ENCODE data around the gene SHISAL1.

The SHISAL1 gene

DNA sequence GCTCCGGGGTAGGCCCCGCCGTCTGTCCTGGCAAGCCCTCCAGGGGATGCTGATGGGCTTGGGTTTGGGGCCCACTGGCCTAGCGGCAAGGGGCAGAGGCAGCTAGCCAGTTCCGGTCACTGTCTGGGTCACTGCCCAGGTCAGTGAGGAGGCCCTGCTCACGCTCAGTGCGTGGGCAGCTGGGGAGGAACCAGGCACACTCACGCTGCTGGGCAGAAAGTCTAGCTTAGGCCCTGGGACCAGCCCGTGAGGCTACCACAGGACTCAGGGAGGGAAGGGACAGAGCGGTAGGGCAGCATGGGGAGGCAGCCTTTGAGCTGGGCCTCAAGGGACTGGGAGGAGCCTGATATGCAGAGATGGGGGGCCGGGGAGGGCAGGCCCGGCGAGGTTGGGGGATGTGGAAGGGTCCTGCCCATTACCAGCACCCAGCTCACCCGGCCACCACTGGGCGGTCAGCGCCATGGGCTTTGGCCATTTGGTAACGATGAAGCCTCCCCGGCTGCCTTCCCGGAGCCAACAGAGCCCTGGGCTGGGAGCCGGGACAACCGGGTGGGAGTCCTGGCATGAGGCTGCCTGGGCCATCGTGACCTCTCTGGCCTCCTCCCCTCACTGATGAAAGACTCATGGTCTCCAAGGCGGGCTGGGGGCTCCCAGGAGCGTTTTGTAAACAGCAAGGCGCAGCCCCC lies 14.2 kb downstream of the SHISAL1 start:
- Histone ChIP-seq H3K9me3 (ENCODE audit: control insufficient read depth, low read length) (peaks cover 8% of the 10 kb centered on the region), H3K27ac (ENCODE audit: low read depth, low read length, severe bottlenecking) (peak overlapping the region; percentile 33), H3K4me1 (ENCODE audit: control insufficient read depth, insufficient read depth, low read length, poor library complexity, severe bottlenecking) (peaks cover 11% of the 10 kb centered on the region), H3K4me3 (ENCODE audit: extremely low read depth, insufficient read depth, low read length, poor library complexity, severe bottlenecking) (no peak overlapping the region), H3K36me3 (ENCODE audit: control insufficient read depth, insufficient read depth, low read length) (no peaks in the 10 kb centered on the region)
- 85 to 90% methylated on average over 20 to 24 of the region's 25 CpGs for WGBS, 2 experiments (ENCODE audit: insufficient coverage in 2 of 2)

DNA sequence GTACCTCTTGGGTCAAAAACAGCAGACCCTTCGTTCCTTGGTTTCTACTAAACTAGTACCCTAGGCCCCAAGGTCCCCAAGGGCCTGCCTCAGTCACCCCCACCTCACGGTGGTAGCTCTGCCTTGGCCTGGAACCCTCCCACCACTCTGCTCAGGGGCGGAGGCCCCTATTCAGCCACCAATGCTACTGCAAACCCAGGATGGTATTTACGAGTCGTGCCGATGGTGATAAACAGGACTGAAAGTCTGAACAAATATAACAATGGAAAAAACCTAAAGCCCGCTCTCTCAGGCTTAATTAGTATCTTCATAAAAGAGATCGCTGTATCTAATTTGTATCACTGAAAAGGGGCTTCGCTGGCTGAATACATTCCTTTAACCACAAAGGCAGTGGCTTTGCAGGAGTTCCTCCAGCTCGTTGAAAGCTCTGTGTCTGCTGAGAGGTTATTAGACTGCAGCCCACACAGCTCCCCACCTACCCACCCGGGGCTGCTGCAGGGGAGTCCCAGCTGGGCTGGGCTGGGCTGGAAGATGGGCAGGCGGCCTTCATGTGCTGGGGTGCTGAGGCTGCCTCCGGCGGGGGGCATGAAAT lies 15.2 kb downstream of the SHISAL1 start:
- Histone ChIP-seq H3K9me3 (ENCODE audit: control insufficient read depth, low read length) (peaks cover 8% of the 10 kb centered on the region), H3K27ac (ENCODE audit: low read depth, low read length, severe bottlenecking) (no peak overlapping the region), H3K36me3 (ENCODE audit: control insufficient read depth, insufficient read depth, low read length) (no peaks in the 10 kb centered on the region), H3K4me1 (ENCODE audit: control insufficient read depth, insufficient read depth, low read length, poor library complexity, severe bottlenecking) (peaks cover 11% of the 10 kb centered on the region), H3K4me3 (ENCODE audit: extremely low read depth, insufficient read depth, low read length, poor library complexity, severe bottlenecking) (no peak overlapping the region)
- 80 to 82% methylated on average over 8 to 10 of the region's 14 CpGs for WGBS, 2 experiments (ENCODE audit: insufficient coverage in 2 of 2)

DNA sequence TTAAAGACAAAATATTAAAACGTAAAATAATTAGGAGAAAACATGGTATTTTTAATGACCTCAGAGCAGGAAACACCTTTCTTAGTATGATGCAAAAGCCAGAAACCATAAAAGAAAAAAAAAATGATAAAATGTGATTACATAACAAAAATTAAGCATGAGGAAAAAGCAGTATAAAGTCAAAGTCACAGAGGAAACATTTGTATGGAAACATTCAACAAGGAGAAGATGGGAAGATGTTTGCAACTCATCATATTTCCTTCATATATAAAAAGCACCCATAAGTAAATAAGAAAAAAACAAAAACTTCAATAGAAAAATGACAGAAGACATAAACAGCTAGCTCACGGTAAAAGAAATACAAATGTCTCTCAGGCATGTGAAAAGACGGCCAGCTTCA lies 17.3 kb downstream of the SHISAL1 start:
- Histone ChIP-seq H3K9me3 (ENCODE audit: control insufficient read depth, low read length) (peaks cover 8% of the 10 kb centered on the region), H3K4me3 (ENCODE audit: extremely low read depth, insufficient read depth, low read length, poor library complexity, severe bottlenecking) (no peak overlapping the region), H3K36me3 (ENCODE audit: control insufficient read depth, insufficient read depth, low read length) (no peaks in the 10 kb centered on the region), H3K4me1 (ENCODE audit: control insufficient read depth, insufficient read depth, low read length, poor library complexity, severe bottlenecking) (peaks cover 20% of the 10 kb centered on the region), H3K27ac (ENCODE audit: low read depth, low read length, severe bottlenecking) (no peak overlapping the region)
- WGBS, 2 experiments (ENCODE audit: insufficient coverage in 2 of 2), result 92 to 94% methylated on average over 2 of the region's 3 CpGs

DNA sequence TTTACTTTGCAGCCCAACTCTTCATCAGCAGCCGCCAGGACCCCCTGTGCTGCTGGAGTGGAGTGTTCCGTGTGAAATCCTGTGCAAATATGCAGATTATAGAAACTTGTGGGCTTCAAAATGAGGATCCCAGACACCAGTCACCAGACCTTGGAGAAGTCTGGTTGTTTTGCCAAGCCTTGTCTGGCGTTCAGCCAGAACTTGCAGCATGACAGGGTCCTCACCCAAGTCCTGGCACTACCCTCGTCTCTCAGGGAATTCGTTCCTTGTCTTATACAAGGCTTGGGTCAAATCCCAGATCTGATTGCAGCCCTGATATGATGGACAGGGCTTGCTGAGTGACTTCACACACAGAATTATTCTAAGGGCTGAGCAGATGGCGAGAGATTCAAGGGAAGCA lies 18.9 kb downstream of the SHISAL1 start:
- Histone ChIP-seq H3K4me3 (ENCODE audit: extremely low read depth, insufficient read depth, low read length, poor library complexity, severe bottlenecking) (no peak overlapping the region), H3K4me1 (ENCODE audit: control insufficient read depth, insufficient read depth, low read length, poor library complexity, severe bottlenecking) (peaks cover 27% of the 10 kb centered on the region), H3K36me3 (ENCODE audit: control insufficient read depth, insufficient read depth, low read length) (no peaks in the 10 kb centered on the region), H3K9me3 (ENCODE audit: control insufficient read depth, low read length) (peaks cover 8% of the 10 kb centered on the region), H3K27ac (ENCODE audit: low read depth, low read length, severe bottlenecking) (no peak overlapping the region)
- 77 to 90% methylated on average over 4 to 5 of the region's 6 CpGs for WGBS, 2 experiments (ENCODE audit: insufficient coverage in 2 of 2)

DNA sequence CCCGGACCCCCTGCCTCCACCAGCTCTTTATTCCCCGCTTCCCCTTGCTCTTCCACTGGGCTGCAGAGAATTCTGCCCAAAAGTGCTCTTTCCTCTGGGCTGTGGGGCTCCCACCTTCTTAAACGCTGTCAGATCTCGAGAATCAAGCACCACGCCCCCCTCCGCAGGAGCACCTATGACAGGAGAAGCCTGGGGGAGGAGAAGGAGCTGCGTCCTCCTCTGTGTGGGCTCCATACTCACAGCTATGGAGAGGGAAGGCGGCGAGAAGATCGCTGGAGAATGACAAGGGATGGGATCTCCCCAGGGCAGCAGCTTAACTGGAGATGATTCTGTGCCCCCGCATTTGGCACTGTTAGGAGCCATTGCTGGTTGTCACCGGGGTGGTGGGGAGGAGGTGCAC lies 19.7 kb downstream of the SHISAL1 start:
- WGBS, 2 experiments (ENCODE audit: insufficient coverage in 2 of 2), result 81 to 85% methylated on average over 10 of the region's 12 CpGs
- Histone ChIP-seq H3K9me3 (ENCODE audit: control insufficient read depth, low read length) (peaks cover 8% of the 10 kb centered on the region), H3K36me3 (ENCODE audit: control insufficient read depth, insufficient read depth, low read length) (no peaks in the 10 kb centered on the region), H3K4me1 (ENCODE audit: control insufficient read depth, insufficient read depth, low read length, poor library complexity, severe bottlenecking) (peaks cover 25% of the 10 kb centered on the region), H3K27ac (ENCODE audit: low read depth, low read length, severe bottlenecking) (no peak overlapping the region), H3K4me3 (ENCODE audit: extremely low read depth, insufficient read depth, low read length, poor library complexity, severe bottlenecking) (no peak overlapping the region)

DNA sequence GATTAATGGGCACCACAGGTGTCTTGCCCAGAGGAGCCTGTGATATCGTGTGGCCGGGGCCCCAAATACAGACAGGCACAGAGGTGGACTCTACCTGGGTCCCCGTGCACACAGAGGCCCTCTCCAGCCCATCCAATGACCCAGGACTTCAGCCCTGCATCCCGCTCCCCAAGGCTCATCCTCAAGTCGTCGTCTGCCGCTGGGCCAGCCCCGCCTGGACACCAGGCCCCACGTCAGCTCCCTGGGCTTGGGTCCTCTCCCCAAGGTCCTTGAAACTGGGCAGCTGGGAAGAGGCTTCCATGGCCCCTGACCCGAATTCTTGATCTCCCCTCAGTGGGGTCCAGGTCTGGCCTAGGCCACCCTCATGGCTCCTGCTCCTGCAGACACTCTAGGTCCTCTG lies 20.2 kb downstream of the SHISAL1 start:
- H3K27ac ChIP-seq (ENCODE audit: low read depth, low read length, severe bottlenecking), result no peak overlapping the region

DNA sequence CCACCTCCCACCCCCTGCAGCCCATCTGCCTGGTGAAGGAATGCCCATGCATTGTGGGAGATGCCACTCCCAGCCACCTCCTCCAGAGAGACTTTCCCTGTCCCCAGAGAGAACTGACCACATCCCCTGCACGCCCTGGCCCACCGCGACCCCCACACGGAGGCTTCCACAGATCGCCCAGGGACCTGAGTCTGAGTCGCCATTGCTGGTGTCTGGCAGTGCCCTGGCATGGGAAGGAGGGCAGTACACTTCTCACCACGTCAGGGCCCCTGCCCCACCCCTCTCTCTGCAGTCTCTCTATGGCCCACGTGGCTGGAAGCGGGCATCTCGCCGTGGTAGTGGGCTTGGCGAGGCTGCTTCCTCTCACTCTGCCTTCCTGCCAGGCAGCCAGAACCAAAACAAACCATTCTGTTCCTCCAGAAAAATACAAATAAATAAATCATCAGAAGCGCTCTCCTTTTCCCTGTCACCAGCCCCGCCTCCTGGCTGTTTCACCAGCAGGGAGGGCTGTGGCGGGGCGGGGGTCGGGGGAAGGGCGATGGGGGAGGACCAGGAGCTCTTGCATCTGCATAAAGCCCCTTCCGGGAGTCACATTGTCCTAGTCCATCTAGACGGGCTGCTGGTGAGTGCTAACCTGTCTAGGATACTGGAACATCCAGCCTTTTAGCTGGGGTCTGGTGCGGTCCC lies 20.9 kb downstream of the SHISAL1 start:
- WGBS, 2 experiments (ENCODE audit: insufficient coverage in 2 of 2), result 61 to 74% methylated on average over 13 of the region's 21 CpGs
- H3K9me3 ChIP-seq (ENCODE audit: control insufficient read depth, low read length), result peaks cover 8% of the 10 kb centered on the region
- H3K36me3 ChIP-seq (ENCODE audit: control insufficient read depth, insufficient read depth, low read length), result no peaks in the 10 kb centered on the region
- peaks cover 23% of the 10 kb centered on the region for H3K4me1 ChIP-seq (ENCODE audit: control insufficient read depth, insufficient read depth, low read length, poor library complexity, severe bottlenecking)
- peak overlapping the region; percentile 23 for H3K27ac ChIP-seq (ENCODE audit: low read depth, low read length, severe bottlenecking)
- no peak overlapping the region for H3K4me3 ChIP-seq (ENCODE audit: extremely low read depth, insufficient read depth, low read length, poor library complexity, severe bottlenecking)

More for the DNA sequence above, 20.2 kb downstream of the SHISAL1 start:
- Histone ChIP-seq H3K9me3 (ENCODE audit: control insufficient read depth, low read length) (peaks cover 8% of the 10 kb centered on the region), H3K36me3 (ENCODE audit: control insufficient read depth, insufficient read depth, low read length) (no peaks in the 10 kb centered on the region), H3K4me3 (ENCODE audit: extremely low read depth, insufficient read depth, low read length, poor library complexity, severe bottlenecking) (no peak overlapping the region), H3K4me1 (ENCODE audit: control insufficient read depth, insufficient read depth, low read length, poor library complexity, severe bottlenecking) (peaks cover 22% of the 10 kb centered on the region)
- WGBS, 2 experiments (ENCODE audit: insufficient coverage in 2 of 2), result 89 to 92% methylated on average over 10 of the region's 10 CpGs

DNA sequence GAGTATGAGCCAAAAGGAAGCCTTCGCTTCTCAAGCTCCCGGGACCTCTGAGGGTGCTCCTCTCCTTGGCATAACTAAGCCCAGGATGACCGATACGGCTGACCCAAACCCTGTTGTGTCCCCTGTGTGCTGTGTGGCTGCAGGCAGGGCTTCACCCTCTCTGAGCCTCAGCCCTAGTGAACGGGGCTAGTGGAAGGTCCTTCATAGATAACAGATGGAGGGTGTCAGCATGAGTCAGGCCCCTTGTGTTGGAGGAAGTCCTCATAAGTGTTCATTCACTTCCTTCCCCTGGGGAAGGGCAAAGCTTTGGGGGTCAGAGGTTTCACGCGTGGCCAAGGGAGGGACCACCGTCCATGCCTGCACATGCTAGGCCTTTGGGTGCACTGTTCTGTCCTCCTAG lies 21.5 kb downstream of the SHISAL1 start:
- peak overlapping the region; percentile 23 for H3K27ac ChIP-seq (ENCODE audit: low read depth, low read length, severe bottlenecking)
- 91 to 100% methylated on average over 5 of the region's 8 CpGs for WGBS, 2 experiments (ENCODE audit: insufficient coverage in 2 of 2)
- no peak overlapping the region for H3K4me3 ChIP-seq (ENCODE audit: extremely low read depth, insufficient read depth, low read length, poor library complexity, severe bottlenecking)
- no peaks in the 10 kb centered on the region for H3K36me3 ChIP-seq (ENCODE audit: control insufficient read depth, insufficient read depth, low read length)
- peaks cover 8% of the 10 kb centered on the region for H3K9me3 ChIP-seq (ENCODE audit: control insufficient read depth, low read length)
- H3K4me1 ChIP-seq (ENCODE audit: control insufficient read depth, insufficient read depth, low read length, poor library complexity, severe bottlenecking), result peaks cover 29% of the 10 kb centered on the region

DNA sequence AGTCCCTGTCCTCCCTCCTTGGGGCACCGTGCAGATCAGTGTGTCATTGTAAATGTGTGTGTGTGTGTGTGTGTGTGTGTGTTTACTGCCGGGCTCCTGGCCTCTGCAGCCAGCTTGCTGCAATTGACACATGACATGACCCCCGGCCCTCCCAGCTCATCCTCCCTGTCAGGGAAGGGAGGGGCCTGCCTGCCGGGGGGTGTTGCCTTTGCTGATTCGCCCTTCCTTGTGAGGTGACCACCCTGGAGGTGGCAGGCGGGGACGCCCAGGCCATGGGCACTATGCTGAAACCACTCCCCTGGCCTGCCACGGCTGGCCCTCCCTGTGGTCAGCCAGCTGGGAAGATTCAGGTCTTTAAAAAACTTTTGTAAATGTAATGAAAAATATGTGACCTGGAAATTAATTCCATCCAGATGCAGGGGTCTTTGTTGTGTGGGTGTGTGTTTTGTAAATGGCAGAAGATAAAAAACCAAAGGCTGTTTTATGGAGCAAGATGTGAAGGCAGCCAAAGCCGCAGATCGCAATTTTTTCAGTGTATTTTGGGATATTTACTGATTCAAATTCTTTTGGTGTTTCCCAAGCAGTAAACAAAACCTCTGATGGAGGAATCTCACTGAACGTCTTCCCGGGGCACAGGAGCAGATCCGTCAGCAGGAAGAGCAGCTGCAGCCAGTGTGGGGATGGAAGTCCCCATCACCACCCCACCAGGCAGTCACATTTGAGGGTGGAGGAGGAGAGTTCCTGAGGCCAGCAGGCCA lies 23.2 kb downstream of the SHISAL1 start:
- Histone ChIP-seq H3K4me3 (ENCODE audit: extremely low read depth, insufficient read depth, low read length, poor library complexity, severe bottlenecking) (no peak overlapping the region), H3K4me1 (ENCODE audit: control insufficient read depth, insufficient read depth, low read length, poor library complexity, severe bottlenecking) (peaks cover 30% of the 10 kb centered on the region), H3K9me3 (ENCODE audit: control insufficient read depth, low read length) (peaks cover 8% of the 10 kb centered on the region), H3K36me3 (ENCODE audit: control insufficient read depth, insufficient read depth, low read length) (no peaks in the 10 kb centered on the region), H3K27ac (ENCODE audit: low read depth, low read length, severe bottlenecking) (no peak overlapping the region)
- 45 to 52% methylated on average over 7 to 10 of the region's 13 CpGs for WGBS, 2 experiments (ENCODE audit: insufficient coverage in 2 of 2)

DNA sequence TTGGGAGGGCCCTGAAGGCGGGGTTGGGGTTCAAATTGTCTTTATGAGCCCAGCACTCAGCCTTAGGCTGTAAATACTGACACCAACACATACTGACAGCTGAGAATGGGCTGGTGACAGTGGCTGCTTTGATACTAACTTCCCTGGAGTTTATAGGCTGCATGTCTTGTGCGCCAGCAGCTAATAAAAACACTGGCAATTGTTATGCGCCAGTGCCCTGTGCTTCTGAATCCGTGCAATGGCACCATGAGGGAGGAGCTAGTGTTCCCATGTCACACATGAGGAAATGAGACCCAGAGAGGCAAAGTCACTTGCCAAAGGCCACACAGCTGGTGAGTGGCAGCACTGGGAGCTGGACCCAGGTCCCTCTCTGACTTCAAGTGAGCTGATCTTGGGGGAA lies 23.8 kb downstream of the SHISAL1 start:
- no peak overlapping the region for H3K27ac ChIP-seq (ENCODE audit: low read depth, low read length, severe bottlenecking)
- WGBS, 2 experiments (ENCODE audit: insufficient coverage in 2 of 2), result 91 to 94% methylated on average over 3 of the region's 4 CpGs
- peaks cover 30% of the 10 kb centered on the region for H3K4me1 ChIP-seq (ENCODE audit: control insufficient read depth, insufficient read depth, low read length, poor library complexity, severe bottlenecking)
- H3K9me3 ChIP-seq (ENCODE audit: control insufficient read depth, low read length), result peaks cover 2% of the 10 kb centered on the region
- H3K36me3 ChIP-seq (ENCODE audit: control insufficient read depth, insufficient read depth, low read length), result no peaks in the 10 kb centered on the region
- H3K4me3 ChIP-seq (ENCODE audit: extremely low read depth, insufficient read depth, low read length, poor library complexity, severe bottlenecking), result no peak overlapping the region
